IPS DF 6.9 (cell line): Measurements from ENCODE around the gene FXYD5.
A peak's percentile ranks its signal among the peaks of the same experiment; 100 is the strongest.

ENCODE experiments used
- DNase-seq: peaks from one replicate; pipeline ENCODE4 v3.0.0-alpha.2; 2013; ENCODE audit warnings: low read depth, low spot score
- H3K27ac ChIP-seq: one replicate; pipeline ENCODE4 v1.5.1; 2013; ENCODE audit warnings: low read length, control low read depth
- H3K27me3 ChIP-seq: 2 replicates; pipeline ENCODE4 v1.6.1; 2013; ENCODE audit warnings: mild to moderate bottlenecking, low read length; ENCODE audit not compliant: control insufficient read depth, insufficient read depth
- H3K36me3 ChIP-seq: 2 replicates; pipeline ENCODE4 v1.6.1; 2013; ENCODE audit warnings: low read length; ENCODE audit not compliant: control insufficient read depth, insufficient read depth
- H3K4me1 ChIP-seq: 2 replicates; pipeline ENCODE4 v1.6.1; 2013; ENCODE audit warnings: low read length; ENCODE audit not compliant: control insufficient read depth, insufficient read depth
- H3K4me3 ChIP-seq: 2 replicates; pipeline ENCODE4 v1.5.1; 2013; ENCODE audit warnings: mild to moderate bottlenecking, low read length
- H3K9me3 ChIP-seq: 2 replicates; pipeline ENCODE4 v1.6.1; 2013; ENCODE audit warnings: low read length, inconsistent platforms; ENCODE audit not compliant: control insufficient read depth, insufficient read depth
- WGBS: extraction: QIAGEN DNeasy Blood & Tissue Kit; methylation state at CpG from one replicate; pipeline ENCODE4 v1.1.7; 2013; ENCODE audit warnings: mixed read lengths, missing lambda C conversion rate; ENCODE audit not compliant: insufficient read length, insufficient coverage; 5-methylcytosine and 5-hydroxymethylcytosine counted together

FXYD5 gene

GRCh38 chr19:35138305-35138892 is 16.1 kb upstream of the FXYD5 start, which contains the start of gene FXYD1:
TSS of gene FXYD1 (plus strand) at chr19:35138824. CDS start at chr19:35140080, 1,256 bp downstream.
- Histone ChIP-seq H3K27ac (no peak within 1 kb of the TSS), H3K27me3 (no peaks in the 10 kb centered on the region), H3K9me3 (no peaks in the 10 kb centered on the region), H3K4me3 (no peak within 1 kb of the TSS), H3K4me1 (peaks cover 3% of the 10 kb centered on the region), H3K36me3 (no peaks in the 10 kb centered on the region)
- no peak for DNase-seq
- WGBS, result no CpG with 5 or more reads among the region's 18 CpGs

- Histone ChIP-seq H3K36me3 (no peaks in the 10 kb centered on the region), H3K27me3 (no peaks in the 10 kb centered on the region), H3K9me3 (no peaks in the 10 kb centered on the region), H3K27ac (no peak overlapping the region), H3K4me3 (no peak overlapping the region), H3K4me1 (peaks cover 12% of the 10 kb centered on the region)
- no CpG with 5 or more reads among the region's 12 CpGs for WGBS
- DNase-seq, result no peak
Observed at GRCh38 chr19:35140207-35140961, 14.2 kb upstream of the FXYD5 start.

GRCh38 chr19:35140962-35141836 is 13.3 kb upstream of the FXYD5 start:
- Histone ChIP-seq H3K4me1 (peaks cover 12% of the 10 kb centered on the region), H3K9me3 (no peaks in the 10 kb centered on the region), H3K27ac (no peak overlapping the region), H3K36me3 (no peaks in the 10 kb centered on the region), H3K4me3 (peak overlapping the region; percentile 71; the same call in 1 of the 2 replicates), H3K27me3 (no peaks in the 10 kb centered on the region)
- DNase-seq, result no peak
- WGBS, result no CpG with 5 or more reads among the region's 48 CpGs

- H3K9me3 ChIP-seq, result no peaks in the 10 kb centered on the region
- no peaks in the 10 kb centered on the region for H3K36me3 ChIP-seq
- WGBS, result no CpG with 5 or more reads among the region's 21 CpGs
- no peak for DNase-seq
- H3K27ac ChIP-seq, result no peak overlapping the region
- H3K4me1 ChIP-seq, result peaks cover 12% of the 10 kb centered on the region
- H3K4me3 ChIP-seq, result peak overlapping the region; percentile 71; the same call in 1 of the 2 replicates
- no peaks in the 10 kb centered on the region for H3K27me3 ChIP-seq
Observed at GRCh38 chr19:35141837-35142605, 12.5 kb upstream of the FXYD5 start.

- Histone ChIP-seq H3K4me1 (peaks cover 12% of the 10 kb centered on the region), H3K36me3 (no peaks in the 10 kb centered on the region), H3K27ac (no peak overlapping the region), H3K9me3 (no peaks in the 10 kb centered on the region), H3K4me3 (peak overlapping the region; percentile 71; the same call in 1 of the 2 replicates), H3K27me3 (no peaks in the 10 kb centered on the region)
- WGBS, result no CpG with 5 or more reads among the region's 46 CpGs
- DNase-seq, result no peak
Observed at GRCh38 chr19:35142606-35143230, 11.8 kb upstream of the FXYD5 start.

GRCh38 chr19:35143231-35143715 is 11.3 kb upstream of the FXYD5 start, which contains the start of gene FXYD7:
TSS of gene FXYD7 (plus strand) at chr19:35143255. CDS start at chr19:35143334, 79 bp downstream.
- Histone ChIP-seq H3K27me3 (no peaks in the 10 kb centered on the region), H3K9me3 (no peaks in the 10 kb centered on the region), H3K36me3 (no peaks in the 10 kb centered on the region), H3K27ac (no peak within 1 kb of the TSS), H3K4me3 (peak within 1 kb of the TSS; percentile 71; the same call in 1 of the 2 replicates), H3K4me1 (peaks cover 12% of the 10 kb centered on the region)
- DNase-seq, result no peak
- no CpG with 5 or more reads among the region's 31 CpGs for WGBS

- H3K4me1 ChIP-seq, result peaks cover 11% of the 10 kb centered on the region
- no peak overlapping the region for H3K27ac ChIP-seq
- peak overlapping the region; percentile 44; the same call in 1 of the 2 replicates for H3K4me3 ChIP-seq
- no peaks in the 10 kb centered on the region for H3K27me3 ChIP-seq
- no CpG with 5 or more reads among the region's 3 CpGs for WGBS
- no peaks in the 10 kb centered on the region for H3K36me3 ChIP-seq
- no peak for DNase-seq
- no peaks in the 10 kb centered on the region for H3K9me3 ChIP-seq
Observed at GRCh38 chr19:35143818-35144217, 10.7 kb upstream of the FXYD5 start.

GRCh38 chr19:35144259-35144599 is 10.3 kb upstream of the FXYD5 start:
- Histone ChIP-seq H3K36me3 (no peaks in the 10 kb centered on the region), H3K9me3 (no peaks in the 10 kb centered on the region), H3K4me1 (peaks cover 10% of the 10 kb centered on the region), H3K27ac (no peak overlapping the region), H3K4me3 (no peak overlapping the region), H3K27me3 (no peaks in the 10 kb centered on the region)
- DNase-seq, result no peak
- no CpG with 5 or more reads among the region's 6 CpGs for WGBS

- Histone ChIP-seq H3K4me1 (peaks cover 10% of the 10 kb centered on the region), H3K9me3 (no peaks in the 10 kb centered on the region), H3K4me3 (no peak overlapping the region), H3K36me3 (no peaks in the 10 kb centered on the region), H3K27me3 (no peaks in the 10 kb centered on the region), H3K27ac (no peak overlapping the region)
- no CpG with 5 or more reads among the region's 15 CpGs for WGBS
- no peak for DNase-seq
Observed at GRCh38 chr19:35144600-35145436, 9.7 kb upstream of the FXYD5 start.
